Hepatocyte (in vitro differentiated cells): ENCODE measurements around the gene BACH1. TPM values are rescaled to one million over a fixed set of nuclear protein-coding genes. Genes with fewer than 3 reads are reported as not detected.

ENCODE experiments used
- DNase-seq: peaks from one replicate; pipeline ENCODE4 v3.0.0-alpha.2; 2016; ENCODE audit warnings: low spot score
- H2AFZ ChIP-seq: fragments of 200-600 bp; sonication (generic); 2 replicates; pipeline ENCODE4 v1.6.0; 2016; ENCODE audit warnings: antibody characterized with exemption, mild to moderate bottlenecking
- H3K27ac ChIP-seq: fragments of 200-600 bp; sonication (generic); 2 replicates; pipeline ENCODE4 v1.5.1; 2016; ENCODE audit warnings: mild to moderate bottlenecking
- H3K27me3 ChIP-seq: fragments of 200-600 bp; sonication (generic); 2 replicates; pipeline ENCODE4 v1.6.1; 2016
- H3K36me3 ChIP-seq: fragments of 200-600 bp; sonication (generic); replicated peaks from 2 replicates; pipeline ENCODE4 v1.5.1; 2016; ENCODE audit warnings: low read depth; ENCODE audit not compliant: insufficient read depth
- H3K4me1 ChIP-seq: fragments of 200-600 bp; sonication (generic); 2 replicates; pipeline ENCODE4 v1.5.1; 2016; ENCODE audit warnings: mild to moderate bottlenecking, moderate library complexity; ENCODE audit not compliant: insufficient read depth
- H3K4me2 ChIP-seq: fragments of 200-600 bp; sonication (generic); 2 replicates; pipeline ENCODE4 v1.6.0; 2016
- H3K4me3 ChIP-seq: fragments of 200-600 bp; sonication (generic); 2 replicates; pipeline ENCODE4 v1.5.1; 2016; ENCODE audit warnings: mild to moderate bottlenecking
- H3K79me2 ChIP-seq: fragments of 200-600 bp; sonication (generic); 2 replicates; pipeline ENCODE4 v1.6.0; 2017; ENCODE audit warnings: mild to moderate bottlenecking
- H3K9me2 ChIP-seq: fragments of 200-600 bp; sonication (generic); replicated peaks from 2 replicates; pipeline ENCODE4 v1.6.0; 2017; ENCODE audit warnings: mild to moderate bottlenecking; ENCODE audit not compliant: insufficient read depth
- H3K9me3 ChIP-seq: fragments of 200-600 bp; sonication (generic); 2 replicates; pipeline ENCODE4 v1.5.1; 2016; ENCODE audit warnings: low read depth, mild to moderate bottlenecking
- H4K20me1 ChIP-seq: fragments of 200-600 bp; sonication (generic); 2 replicates; pipeline ENCODE4 v1.6.0; 2016; ENCODE audit warnings: mild to moderate bottlenecking; ENCODE audit not compliant: insufficient read depth, poor library complexity, severe bottlenecking
- CTCF ChIP-seq: fragments of 200-600 bp; sonication (generic); IDR thresholded peaks from 2 replicates; pipeline ENCODE4 v1.5.1; 2016; ENCODE audit warnings: antibody characterized with exemption, mild to moderate bottlenecking; ENCODE audit not compliant: poor library complexity
- EZH2 ChIP-seq: fragments of 200-600 bp; sonication (generic); IDR thresholded peaks from 2 replicates; pipeline ENCODE4 v1.6.1; 2016; ENCODE audit warnings: antibody characterized with exemption, mild to moderate bottlenecking, borderline replicate concordance
- EZH2phosphoT487 ChIP-seq: fragments of 200-600 bp; sonication (generic); IDR thresholded peaks from one replicate; pipeline ENCODE4 v1.6.1; 2018; ENCODE audit warnings: antibody characterized with exemption, mild to moderate bottlenecking, low read depth, moderate library complexity; ENCODE audit not compliant: unreplicated experiment, severe bottlenecking
- WGBS: methylation state at CpG from one replicate; pipeline ENCODE4 v1.1.6; 2016; ENCODE audit warnings: low lambda C conversion rate; ENCODE audit errors: missing lambda C conversion rate; 5-methylcytosine and 5-hydroxymethylcytosine counted together
- polyA plus RNA-seq: library from polyadenylated mRNA; unstranded; fragments of >200 nt; fragmentation: Nextera tagmentation; extraction: Ambion mirVana; gene quantifications from 2 replicates; pipeline ENCODE4 v1.2.1, GENCODE V29; 2016
- total RNA-seq: library from RNA; depleted of rRNA; stranded (reverse); fragments of >200 nt; gene quantifications from 2 replicates; pipeline ENCODE4 v1.2.3, GENCODE V29; 2014

Gene BACH1
- total and polyA plus RNA-seq, 2 experiments from 2014 or later, result 19.7 to 79.8 TPM

- Histone ChIP-seq H3K9me2 (no peaks in the 10 kb centered on the region), H3K4me3 (no peak overlapping the region), H2AFZ (no peak overlapping the region), H3K9me3 (no peaks in the 10 kb centered on the region), H3K79me2 (no peaks in the 10 kb centered on the region), H4K20me1 (no peaks in the 10 kb centered on the region), H3K27me3 (no peaks in the 10 kb centered on the region), H3K4me1 (no peaks in the 10 kb centered on the region), H3K4me2 (no peak overlapping the region), H3K27ac (no peak overlapping the region), H3K36me3 (no peaks in the 10 kb centered on the region)
- WGBS, result 86% methylated on average over 8 of the region's 8 CpGs
- DNase-seq, result no peak
- TF ChIP-seq EZH2phosphoT487 (no peak), CTCF (no peak), EZH2 (no peak)
Observed at GRCh38 chr21:29365661-29366265, 67.0 kb downstream of the BACH1 start.

- Histone ChIP-seq H3K27ac (no peak overlapping the region), H4K20me1 (no peaks in the 10 kb centered on the region), H3K79me2 (no peaks in the 10 kb centered on the region), H2AFZ (no peak overlapping the region), H3K9me2 (no peaks in the 10 kb centered on the region), H3K4me3 (no peak overlapping the region), H3K27me3 (no peaks in the 10 kb centered on the region), H3K36me3 (no peaks in the 10 kb centered on the region), H3K4me1 (no peaks in the 10 kb centered on the region), H3K4me2 (no peak overlapping the region), H3K9me3 (no peaks in the 10 kb centered on the region)
- no peak for DNase-seq
- WGBS, result 97% methylated on average over 3 of the region's 3 CpGs
- TF ChIP-seq EZH2phosphoT487, result no peak
- TF ChIP-seq CTCF, result no peak
- TF ChIP-seq EZH2, result no peak
Observed at GRCh38 chr21:29366532-29366931, 67.8 kb downstream of the BACH1 start.

GRCh38 chr21:29367335-29367734 lies 68.6 kb downstream of the BACH1 start:
- TF ChIP-seq CTCF, result no peak
- TF ChIP-seq EZH2, result no peak
- no peak for TF ChIP-seq EZH2phosphoT487

GRCh38 chr21:29368906-29369305 lies 70.2 kb downstream of the BACH1 start:
- Histone ChIP-seq H3K9me3 (no peaks in the 10 kb centered on the region), H3K4me2 (no peak overlapping the region), H3K36me3 (no peaks in the 10 kb centered on the region), H4K20me1 (no peaks in the 10 kb centered on the region), H3K4me1 (no peaks in the 10 kb centered on the region), H3K27me3 (no peaks in the 10 kb centered on the region), H2AFZ (no peak overlapping the region), H3K4me3 (no peak overlapping the region), H3K9me2 (no peaks in the 10 kb centered on the region), H3K27ac (no peak overlapping the region), H3K79me2 (no peaks in the 10 kb centered on the region)
- no peak for DNase-seq
- 94% methylated on average over 3 of the region's 3 CpGs for WGBS
- no peak for TF ChIP-seq EZH2
- no peak for TF ChIP-seq EZH2phosphoT487
- no peak for TF ChIP-seq CTCF

More at GRCh38 chr21:29367335-29367734, 68.6 kb downstream of the BACH1 start:
- DNase-seq, result no peak
- 96% methylated on average over 2 of the region's 2 CpGs for WGBS
- Histone ChIP-seq H3K4me2 (no peak overlapping the region), H3K27ac (no peak overlapping the region), H3K36me3 (no peaks in the 10 kb centered on the region), H2AFZ (no peak overlapping the region), H4K20me1 (no peaks in the 10 kb centered on the region), H3K9me3 (no peaks in the 10 kb centered on the region), H3K4me3 (no peak overlapping the region), H3K27me3 (no peaks in the 10 kb centered on the region), H3K9me2 (no peaks in the 10 kb centered on the region), H3K79me2 (no peaks in the 10 kb centered on the region), H3K4me1 (no peaks in the 10 kb centered on the region)
